NCI-H460 (cell line): ENCODE data around the gene REM1. TPM values are rescaled to one million over a fixed set of nuclear protein-coding genes. Genes with fewer than 3 reads are reported as not detected.
A peak's percentile ranks its signal among the peaks of the same experiment; 100 is the strongest.

Experiments used
- DNase-seq: peaks from one replicate; pipeline ENCODE4 v3.0.0-alpha.2; 2016; ENCODE audit warnings: low read depth; ENCODE audit errors: extremely low read depth
- total RNA-seq: library from RNA; depleted of rRNA; stranded (reverse); fragments of >200 nt; shearing (Covaris generic); gene quantifications from 2 replicates; pipeline ENCODE4 v1.2.3, GENCODE V29; 2014

The REM1 gene
- total RNA-seq, 1 experiment from 2014 or later, result not detected

GRCh38 chr20:31484001-31484400 lies 8.9 kb downstream of the REM1 start:
- DNase-seq, result no peak

- DNase-seq, result no peak
These were observed 10.6 kb downstream of the REM1 start for GRCh38 chr20:31485450-31486339.

- DNase-seq, result no peak
These were observed 13.0 kb downstream of the REM1 start for GRCh38 chr20:31488115-31488514.

- DNase-seq, result no peak
These were observed 14.1 kb downstream of the REM1 start for GRCh38 chr20:31489152-31489551.

GRCh38 chr20:31490752-31491151 lies 15.7 kb downstream of the REM1 start:
- no peak for DNase-seq

- DNase-seq, result peak; percentile 44
These were observed 19.0 kb downstream of the REM1 start for GRCh38 chr20:31494131-31494530.

GRCh38 chr20:31496761-31497295 lies 21.7 kb downstream of the REM1 start:
- no peak for DNase-seq

GRCh38 chr20:31497838-31498540 lies 22.9 kb downstream of the REM1 start:
- no peak for DNase-seq

GRCh38 chr20:31500527-31500926 lies 25.4 kb downstream of the REM1 start:
- DNase-seq, result no peak

- peak; percentile 89 for DNase-seq
These were observed 28.0 kb downstream of the REM1 start for GRCh38 chr20:31502884-31503673.

GRCh38 chr20:31505903-31506302 lies 30.8 kb downstream of the REM1 start:
- no peak for DNase-seq

- no peak for DNase-seq
These were observed 33.6 kb downstream of the REM1 start for GRCh38 chr20:31508517-31509244.

GRCh38 chr20:31514154-31515071 lies 39.3 kb downstream of the REM1 start, which contains the start of gene HM13:
TSS of gene HM13 (plus strand) at chr20:31514442. CDS start at chr20:31514552, 110 bp downstream.
- DNase-seq, result peak; percentile 90

GRCh38 chr20:31515072-31515774 lies 40.1 kb downstream of the REM1 start:
- DNase-seq, result no peak

GRCh38 chr20:31515775-31516107 lies 40.7 kb downstream of the REM1 start:
- no peak for DNase-seq

GRCh38 chr20:31516166-31516565 lies 41.1 kb downstream of the REM1 start:
- no peak for DNase-seq

- DNase-seq, result no peak
These were observed 41.6 kb downstream of the REM1 start for GRCh38 chr20:31516651-31517050.

GRCh38 chr20:31517373-31517772 lies 42.3 kb downstream of the REM1 start:
- DNase-seq, result peak; percentile 21
